ENCODE data around the gene LHPP.

LHPP gene

GRCh38 chr10:124521429-124521871, 59.8 kb downstream of the LHPP start:
- DNase-seq (ENCODE audit: low spot score), result no peak

GRCh38 chr10:124522131-124522932, 60.7 kb downstream of the LHPP start:
- no peak for DNase-seq (ENCODE audit: low spot score)

- no peak for DNase-seq (ENCODE audit: low spot score)
Measured at GRCh38 chr10:124522933-124523871, 61.6 kb downstream of the LHPP start.

GRCh38 chr10:124523901-124524300, 62.3 kb downstream of the LHPP start:
- no peak for DNase-seq (ENCODE audit: low spot score)

- DNase-seq (ENCODE audit: low spot score), result no peak
Measured at GRCh38 chr10:124524991-124525653, 63.5 kb downstream of the LHPP start.

GRCh38 chr10:124525751-124526600, 64.4 kb downstream of the LHPP start:
- no peak for DNase-seq (ENCODE audit: low spot score)

- no peak for DNase-seq (ENCODE audit: low spot score)
Measured at GRCh38 chr10:124526621-124527267, 65.1 kb downstream of the LHPP start.

GRCh38 chr10:124527874-124528395, 66.3 kb downstream of the LHPP start:
- no peak for DNase-seq (ENCODE audit: low spot score)

GRCh38 chr10:124529661-124530214, 68.1 kb downstream of the LHPP start:
- no peak for DNase-seq (ENCODE audit: low spot score)

GRCh38 chr10:124530215-124530665, 68.6 kb downstream of the LHPP start:
- peak; percentile 82 for DNase-seq (ENCODE audit: low spot score)

GRCh38 chr10:124530816-124531215, 69.2 kb downstream of the LHPP start:
- no peak for DNase-seq (ENCODE audit: low spot score)

GRCh38 chr10:124532106-124532641, 70.6 kb downstream of the LHPP start:
- DNase-seq (ENCODE audit: low spot score), result peak; percentile 32

GRCh38 chr10:124532788-124533187, 71.2 kb downstream of the LHPP start:
- no peak for DNase-seq (ENCODE audit: low spot score)

- DNase-seq (ENCODE audit: low spot score), result no peak
Measured at GRCh38 chr10:124533266-124533665, 71.6 kb downstream of the LHPP start.

GRCh38 chr10:124534231-124534798, 72.7 kb downstream of the LHPP start:
- peak; percentile 7 for DNase-seq (ENCODE audit: low spot score)

GRCh38 chr10:124534826-124535601, 73.4 kb downstream of the LHPP start:
- no peak for DNase-seq (ENCODE audit: low spot score)

GRCh38 chr10:124535731-124536495, 74.3 kb downstream of the LHPP start:
- no peak for DNase-seq (ENCODE audit: low spot score)

GRCh38 chr10:124536496-124537050, 75.0 kb downstream of the LHPP start:
- no peak for DNase-seq (ENCODE audit: low spot score)
